Activated CD4-positive, alpha-beta memory T cell treated with anti-CD3 and anti-CD28 coated beads for 36 hours (primary cell): ENCODE results near the gene C11orf97. TPM values are rescaled to one million over a fixed set of nuclear protein-coding genes. Genes with fewer than 3 reads are reported as not detected.
A peak's percentile ranks its signal among the peaks of the same experiment; 100 is the strongest.

ENCODE experiments used
- CTCF ChIA-PET: fragments of 350-600 bp; sonication (Branson Sonifier 250); formaldehyde crosslinking; loops from one replicate; lab custom pipeline; 2021; ENCODE audit warnings: antibody characterized with exemption, inconsistent platforms; lab: Charles Lee
- POLR2A ChIA-PET: fragments of 350-600 bp; sonication (Branson Sonifier 250); formaldehyde crosslinking; loops from one replicate; lab custom pipeline; 2021; ENCODE audit warnings: antibody characterized with exemption; lab: Charles Lee
- DNase-seq: peaks from one replicate; pipeline ENCODE4 v3.0.0-alpha.2; 2020
- H3K27ac Mint-ChIP-seq: one replicate; pipeline ENCODE4 v1.8.0; 2021; ENCODE audit warnings: mixed read lengths
- H3K27me3 Mint-ChIP-seq: one replicate; pipeline ENCODE4 v1.8.0; 2021; ENCODE audit warnings: mixed read lengths
- H3K36me3 Mint-ChIP-seq: one replicate; pipeline ENCODE4 v1.8.0; 2021; ENCODE audit warnings: mixed read lengths
- H3K4me1 Mint-ChIP-seq: one replicate; pipeline ENCODE4 v1.8.0; 2021; ENCODE audit warnings: low read depth, mixed read lengths
- H3K4me3 Mint-ChIP-seq: one replicate; pipeline ENCODE4 v1.8.0; 2021; ENCODE audit warnings: mild to moderate bottlenecking, mixed read lengths
- H3K9me3 Mint-ChIP-seq: one replicate; pipeline ENCODE4 v1.8.0; 2021; ENCODE audit warnings: mixed read lengths
- intact Hi-C: fragments of 100-400 bp; cut with micrococcal nuclease; formaldehyde crosslinking; loops from one replicate; pipeline ENCODE4 v1.15.1; 2023
- total RNA-seq, 2 experiments: library from RNA; stranded (reverse); gene quantifications; one replicate each; pipeline ENCODE4 v1.2.3, GENCODE V29; 2021

The C11orf97 gene
- not detected for total RNA-seq

- H3K27me3 Mint-ChIP-seq, result peaks cover 21% of the 10 kb centered on the region
- H3K4me3 Mint-ChIP-seq, result peak within 1 kb of the TSS; percentile 47
- peak; percentile 65 for DNase-seq
- peaks cover 11% of the 10 kb centered on the region for H3K4me1 Mint-ChIP-seq
- no peaks in the 10 kb centered on the region for H3K9me3 Mint-ChIP-seq
- intact Hi-C loops, result loop anchor here (10.0 kb wide), 1 partner anchor 253 kb away; the partner anchor contains the start of gene AMOTL1
- POLR2A ChIA-PET, result no interaction called here
- H3K27ac Mint-ChIP-seq, result no peak within 1 kb of the TSS
- CTCF ChIA-PET, result interaction anchor here (0.6 to 2.0 kb wide), 3 partner anchors 10 to 1316 kb away, joined by 3 to 6 read pairs (median 4); no protein-coding TSS in a partner anchor
- H3K36me3 Mint-ChIP-seq, result no peaks in the 10 kb centered on the region
Measured at GRCh38 chr11:94511932-94512781, at the start of gene C11orf97. Gene C11orf97 (plus strand): TSS chr11:94512461. CDS start chr11:94512529, 68 bp downstream.

GRCh38 chr11:94469416-94469815 lies 42.8 kb upstream of the C11orf97 start:
- Mint-ChIP-seq H3K27ac (no peak overlapping the region), H3K9me3 (no peaks in the 10 kb centered on the region), H3K4me1 (peaks cover 17% of the 10 kb centered on the region), H3K27me3 (no peaks in the 10 kb centered on the region), H3K36me3 (peaks cover 48% of the 10 kb centered on the region), H3K4me3 (no peak overlapping the region)
- POLR2A ChIA-PET, result no interaction called here
- no peak for DNase-seq
- CTCF ChIA-PET, result no interaction called here
- intact Hi-C loops, result no loop called here

- Mint-ChIP-seq H3K27ac (peak overlapping the region; percentile 10), H3K27me3 (no peaks in the 10 kb centered on the region), H3K4me3 (no peak overlapping the region), H3K36me3 (peaks cover 42% of the 10 kb centered on the region), H3K4me1 (peaks cover 21% of the 10 kb centered on the region), H3K9me3 (no peaks in the 10 kb centered on the region)
- intact Hi-C loops, result no loop called here
- POLR2A ChIA-PET, result no interaction called here
- CTCF ChIA-PET, result no interaction called here
- DNase-seq, result no peak
Measured at GRCh38 chr11:94472916-94473799, 39.1 kb upstream of the C11orf97 start.

- Mint-ChIP-seq H3K36me3 (peaks cover 53% of the 10 kb centered on the region), H3K27me3 (no peaks in the 10 kb centered on the region), H3K27ac (no peak overlapping the region), H3K4me3 (no peak overlapping the region), H3K4me1 (peaks cover 19% of the 10 kb centered on the region), H3K9me3 (no peaks in the 10 kb centered on the region)
- ChIA-PET POLR2A (no interaction called here), CTCF (no interaction called here)
- intact Hi-C loops, result no loop called here
- DNase-seq, result no peak
Measured at GRCh38 chr11:94477624-94478023, 34.6 kb upstream of the C11orf97 start.

GRCh38 chr11:94481342-94481741 lies 30.9 kb upstream of the C11orf97 start:
- ChIA-PET CTCF (no interaction called here), POLR2A (no interaction called here)
- Mint-ChIP-seq H3K4me1 (peaks cover 7% of the 10 kb centered on the region), H3K36me3 (peaks cover 52% of the 10 kb centered on the region), H3K4me3 (no peak overlapping the region), H3K27ac (no peak overlapping the region), H3K9me3 (no peaks in the 10 kb centered on the region), H3K27me3 (no peaks in the 10 kb centered on the region)
- DNase-seq, result no peak
- intact Hi-C loops, result no loop called here

GRCh38 chr11:94486068-94486467 lies 26.2 kb upstream of the C11orf97 start:
- H3K9me3 Mint-ChIP-seq, result no peaks in the 10 kb centered on the region
- POLR2A ChIA-PET, result no interaction called here
- no peak for DNase-seq
- peaks cover 64% of the 10 kb centered on the region for H3K36me3 Mint-ChIP-seq
- intact Hi-C loops, result no loop called here
- H3K27me3 Mint-ChIP-seq, result no peaks in the 10 kb centered on the region
- peaks cover 3% of the 10 kb centered on the region for H3K4me1 Mint-ChIP-seq
- no peak overlapping the region for H3K27ac Mint-ChIP-seq
- CTCF ChIA-PET, result interaction anchor here (1.2 kb wide), 1 partner anchor 16 kb away, joined by 3 read pairs; no protein-coding TSS in a partner anchor
- H3K4me3 Mint-ChIP-seq, result no peak overlapping the region

- DNase-seq, result peak; percentile 98
- H3K27me3 Mint-ChIP-seq, result no peaks in the 10 kb centered on the region
- ChIA-PET POLR2A (interaction anchor here (0.6 kb wide), 1 partner anchor 710 kb away, joined by 3 read pairs; the partner anchor contains the start of gene MED17), CTCF (interaction anchor here (0.5 to 0.7 kb wide), 2 partner anchors 11 to 31 kb away, joined by 3 to 4 read pairs; no protein-coding TSS in a partner anchor)
- H3K27ac Mint-ChIP-seq, result peak within 1 kb of the TSS; percentile 89
- peaks cover 34% of the 10 kb centered on the region for H3K4me1 Mint-ChIP-seq
- peaks cover 23% of the 10 kb centered on the region for H3K36me3 Mint-ChIP-seq
- H3K4me3 Mint-ChIP-seq, result peak within 1 kb of the TSS; percentile 96
- H3K9me3 Mint-ChIP-seq, result no peaks in the 10 kb centered on the region
- intact Hi-C loops, result loop anchor here (1.0 to 10.0 kb wide), 9 partner anchors 50 to 1299 kb away; partner anchors contain the start of genes C11orf54, CEP295, CEP57 and FUT4
Measured at GRCh38 chr11:94493281-94494125, 18.8 kb upstream of the C11orf97 start, which contains the start of the genes ANKRD49 and MRE11. Gene ANKRD49 (plus strand): TSS chr11:94493984. CDS start chr11:94496694, 2,710 bp downstream. Gene MRE11 (minus strand): TSS chr11:94493844. CDS start chr11:94492801, 1,043 bp downstream.

GRCh38 chr11:94494126-94494680 lies 18.1 kb upstream of the C11orf97 start:
- Mint-ChIP-seq H3K4me1 (peaks cover 36% of the 10 kb centered on the region), H3K36me3 (peaks cover 21% of the 10 kb centered on the region), H3K27me3 (no peaks in the 10 kb centered on the region), H3K9me3 (no peaks in the 10 kb centered on the region), H3K4me3 (peak overlapping the region; percentile 96), H3K27ac (peak overlapping the region; percentile 89)
- no peak for DNase-seq
- ChIA-PET CTCF (interaction anchor here (0.6 to 1.0 kb wide), 3 partner anchors 13 to 369 kb away, joined by 3 to 4 read pairs (median 3); no protein-coding TSS in a partner anchor), POLR2A (interaction anchor here (0.6 kb wide), 1 partner anchor 710 kb away, joined by 3 read pairs; the partner anchor contains the start of gene MED17)
- intact Hi-C loops, result loop anchor here (1.0 to 10.0 kb wide), 5 partner anchors 342 to 1299 kb away; partner anchors contain the start of genes CEP295, CEP57, SLC36A4 and SRSF8

- Mint-ChIP-seq H3K9me3 (no peaks in the 10 kb centered on the region), H3K4me1 (peaks cover 10% of the 10 kb centered on the region), H3K27me3 (no peaks in the 10 kb centered on the region), H3K36me3 (peaks cover 17% of the 10 kb centered on the region), H3K4me3 (no peak overlapping the region), H3K27ac (no peak overlapping the region)
- intact Hi-C loops, result no loop called here
- ChIA-PET POLR2A (no interaction called here), CTCF (no interaction called here)
- DNase-seq, result no peak
Measured at GRCh38 chr11:94500181-94500580, 12.1 kb upstream of the C11orf97 start.

GRCh38 chr11:94501522-94501921 lies 10.7 kb upstream of the C11orf97 start:
- ChIA-PET CTCF (interaction anchor here (0.8 to 2.4 kb wide), 4 partner anchors 16 to 606 kb away, joined by 3 to 11 read pairs (median 4); no protein-coding TSS in a partner anchor), POLR2A (no interaction called here)
- Mint-ChIP-seq H3K27me3 (no peaks in the 10 kb centered on the region), H3K36me3 (peaks cover 17% of the 10 kb centered on the region), H3K4me1 (peaks cover 2% of the 10 kb centered on the region), H3K27ac (no peak overlapping the region), H3K4me3 (no peak overlapping the region), H3K9me3 (no peaks in the 10 kb centered on the region)
- no peak for DNase-seq
- intact Hi-C loops, result loop anchor here (1.0 kb wide), 1 partner anchor 331 kb away; no protein-coding TSS in a partner anchor
